Dedifferentiated amniotic fluid mesenchymal stem cell (primary cell): ENCODE measurements around the gene FBXO48.
A peak's percentile ranks its signal among the peaks of the same experiment; 100 is the strongest.
"Not testable (repeated sequence)": the region's sequence is repeated elsewhere in the genome, so short reads cannot be mapped to it uniquely, and the experiment has no call there.

ENCODE experiments used
- DNase-seq: peaks from one replicate; pipeline ENCODE4 v3.0.0-alpha.2; 2016; ENCODE audit errors: extremely low spot score

FBXO48 gene, protein sequence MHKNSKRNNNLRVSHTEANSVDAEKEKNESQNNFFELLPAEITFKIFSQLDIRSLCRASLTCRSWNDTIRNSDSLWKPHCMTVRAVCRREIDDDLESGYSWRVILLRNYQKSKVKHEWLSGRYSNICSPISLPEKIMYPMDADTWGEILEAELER

DNA sequence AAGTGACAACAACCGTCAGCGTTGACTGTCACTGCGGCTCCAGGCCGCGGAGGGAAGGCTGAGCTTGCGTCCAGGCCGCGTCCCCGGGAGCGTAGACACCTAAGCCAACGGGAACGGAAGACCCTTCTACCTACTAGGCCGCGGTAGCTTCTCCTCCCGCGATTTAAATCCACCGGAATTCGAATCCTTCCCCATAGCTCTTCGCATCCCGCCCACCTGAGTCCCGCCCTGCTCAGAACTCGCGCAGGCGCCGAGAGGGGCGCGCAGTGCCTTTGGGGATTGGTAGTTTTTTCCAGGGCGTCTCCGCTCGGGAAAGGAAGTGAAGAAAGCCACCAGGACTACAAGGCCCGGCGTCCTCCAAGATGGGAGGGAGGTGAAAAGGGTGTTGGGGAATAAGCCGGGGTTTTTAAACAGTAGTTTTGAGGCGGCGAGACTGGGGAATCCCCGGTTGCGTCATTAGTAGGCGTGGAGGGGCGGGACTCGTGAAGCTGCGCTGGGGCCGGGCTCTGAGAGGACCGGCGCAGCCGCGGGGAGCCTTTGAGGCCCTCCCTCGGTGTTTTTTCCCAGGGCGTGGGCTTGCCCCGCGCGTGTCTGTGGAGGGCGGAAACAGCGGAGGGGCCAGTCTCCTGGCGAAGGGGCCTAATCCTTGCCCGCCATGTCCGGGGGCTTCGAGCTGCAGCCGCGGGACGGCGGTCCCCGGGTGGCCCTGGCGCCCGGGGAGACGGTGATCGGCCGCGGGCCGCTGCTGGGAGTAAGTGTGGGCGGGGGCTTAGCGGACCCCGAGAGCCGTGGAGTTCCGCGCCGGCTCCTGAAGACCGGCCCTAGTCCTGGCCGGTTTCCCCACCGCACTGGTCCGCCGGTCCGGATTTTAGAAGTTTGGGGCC lies at the start of gene FBXO48, which contains the start of gene APLF:
Gene FBXO48 (minus strand): TSS at position 218 of the 884 bp plus-strand sequence. CDS start 2,149 bp downstream, outside the sequence.
Gene APLF (plus strand): TSS at position 509 of the 884 bp plus-strand sequence. CDS start 147 bp downstream, at position 656.
- DNase-seq, result peak; percentile 100

DNA sequence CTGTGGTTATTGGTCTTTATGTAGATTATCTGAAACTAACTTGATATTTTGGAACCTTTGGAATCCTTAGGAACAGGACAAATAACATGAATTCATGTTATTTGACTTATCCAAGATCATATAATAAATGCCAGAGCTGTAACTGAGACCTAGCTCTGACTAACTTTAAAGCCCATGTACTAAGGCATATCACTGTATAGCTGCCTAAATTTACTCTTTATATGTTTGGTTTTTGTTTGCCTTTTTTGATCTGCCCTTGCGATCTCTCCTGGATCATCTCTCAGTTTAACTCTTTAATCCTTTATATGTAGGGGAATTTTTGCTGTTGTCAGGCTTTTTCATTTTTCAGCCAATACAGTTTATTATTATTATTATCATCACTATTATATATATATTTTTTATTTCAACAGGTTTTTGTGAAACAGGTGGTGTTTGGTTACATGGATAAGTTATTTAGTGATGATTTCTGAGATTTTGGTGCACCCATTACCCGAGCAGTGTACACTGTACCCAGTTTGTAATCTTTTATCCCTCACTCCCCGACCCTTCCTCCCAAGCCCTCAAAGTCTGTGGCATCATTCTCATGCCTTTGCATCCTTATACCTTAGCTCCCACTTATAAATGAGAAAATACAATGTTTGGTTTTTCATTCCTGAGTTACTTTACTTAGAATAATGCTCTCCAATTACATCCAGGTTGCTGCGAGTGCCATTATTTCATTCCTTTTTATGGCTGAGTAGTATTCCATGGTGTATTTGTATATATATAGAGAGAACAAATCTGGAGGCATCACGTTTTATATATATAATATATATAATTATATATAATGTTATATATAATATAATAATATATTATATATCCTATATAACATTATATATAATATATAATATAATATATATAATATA lies 49.2 kb upstream of the FBXO48 start:
- no peak for DNase-seq

DNA sequence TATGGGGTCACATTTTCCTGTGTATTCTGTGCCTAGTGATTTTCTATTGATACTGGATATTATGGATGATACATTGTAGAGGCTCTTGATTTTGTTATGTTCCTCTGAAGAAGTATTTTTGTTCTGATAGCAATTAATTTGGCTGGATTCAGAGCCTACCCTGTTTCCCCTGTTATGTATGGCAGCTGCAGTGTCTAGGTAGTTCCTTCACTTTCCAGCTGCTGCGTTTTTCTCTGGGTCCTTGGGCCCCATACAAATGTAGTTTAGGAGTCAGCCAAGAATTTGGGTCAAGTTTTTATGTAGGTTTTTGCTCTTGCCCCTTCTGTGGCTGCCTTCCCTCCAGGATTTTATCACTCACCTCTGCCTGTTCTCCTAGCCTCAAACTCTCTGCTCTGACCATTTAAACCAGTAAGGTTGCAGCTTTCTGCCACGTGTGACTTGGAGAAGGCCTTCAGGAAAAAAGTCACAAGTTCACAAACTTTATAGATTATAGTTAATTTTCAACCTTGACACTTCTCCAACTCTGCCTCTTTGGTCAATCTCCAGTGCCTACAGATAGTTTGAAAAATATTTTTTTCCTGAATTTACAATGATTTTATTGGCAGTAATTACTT lies 47.3 kb upstream of the FBXO48 start:
- DNase-seq, result no peak

DNA sequence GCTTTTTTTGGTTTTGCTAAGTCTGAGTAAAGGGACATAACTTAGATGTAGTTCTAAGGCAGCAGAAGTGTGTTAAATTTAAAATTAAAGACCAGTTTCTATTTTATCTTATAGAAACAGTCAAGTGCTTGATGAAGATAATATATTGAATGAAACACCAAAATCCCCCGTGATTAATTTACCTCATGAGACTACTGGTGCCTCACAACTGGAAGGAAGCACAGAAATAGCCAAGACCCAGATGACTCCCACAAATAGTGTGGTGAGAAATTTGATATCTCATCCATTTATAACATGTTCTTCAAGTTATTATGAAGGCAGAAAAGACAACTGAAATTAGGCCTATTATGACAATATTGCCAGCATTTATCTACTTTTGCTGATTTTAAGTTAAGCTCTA lies 45.9 kb upstream of the FBXO48 start:
- DNase-seq, result no peak

DNA sequence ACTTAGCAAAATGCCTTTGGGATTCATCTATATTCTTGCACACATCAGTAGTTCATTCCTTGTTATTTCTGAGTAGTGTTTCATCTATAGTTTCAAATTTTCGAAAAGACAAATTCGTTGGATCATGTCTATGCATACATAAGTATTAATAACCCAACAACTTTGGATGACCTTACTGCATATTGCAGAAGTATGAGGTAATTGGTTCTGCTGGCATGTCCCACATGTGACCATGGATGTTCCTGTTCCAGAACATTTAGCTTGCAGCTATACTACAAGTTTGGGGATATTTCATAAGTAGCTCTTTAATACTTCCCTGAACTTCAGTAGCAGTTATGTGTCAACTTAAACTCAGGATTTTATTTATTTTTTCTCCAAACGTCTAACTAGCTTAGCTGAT lies 45.2 kb upstream of the FBXO48 start:
- no peak for DNase-seq

DNA sequence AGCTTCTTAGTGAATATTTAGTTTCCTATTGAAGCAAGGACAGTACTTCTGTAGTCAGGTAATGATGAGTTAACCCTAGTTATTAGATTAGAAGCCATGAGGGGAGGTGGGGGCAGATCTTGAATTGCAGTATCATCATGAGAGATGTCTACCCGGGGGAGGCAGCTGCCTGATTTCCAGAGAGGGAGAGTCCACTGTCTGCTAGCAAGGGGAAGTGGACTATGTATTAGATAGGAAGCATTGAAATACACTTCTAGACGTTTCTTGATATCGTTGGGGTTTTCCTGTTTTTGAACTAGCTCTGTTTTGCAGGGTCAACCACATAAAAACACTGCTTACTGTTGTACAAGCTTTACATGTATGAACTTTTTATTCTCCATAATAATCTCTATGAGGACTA lies 39.1 kb upstream of the FBXO48 start:
- no peak for DNase-seq

DNA sequence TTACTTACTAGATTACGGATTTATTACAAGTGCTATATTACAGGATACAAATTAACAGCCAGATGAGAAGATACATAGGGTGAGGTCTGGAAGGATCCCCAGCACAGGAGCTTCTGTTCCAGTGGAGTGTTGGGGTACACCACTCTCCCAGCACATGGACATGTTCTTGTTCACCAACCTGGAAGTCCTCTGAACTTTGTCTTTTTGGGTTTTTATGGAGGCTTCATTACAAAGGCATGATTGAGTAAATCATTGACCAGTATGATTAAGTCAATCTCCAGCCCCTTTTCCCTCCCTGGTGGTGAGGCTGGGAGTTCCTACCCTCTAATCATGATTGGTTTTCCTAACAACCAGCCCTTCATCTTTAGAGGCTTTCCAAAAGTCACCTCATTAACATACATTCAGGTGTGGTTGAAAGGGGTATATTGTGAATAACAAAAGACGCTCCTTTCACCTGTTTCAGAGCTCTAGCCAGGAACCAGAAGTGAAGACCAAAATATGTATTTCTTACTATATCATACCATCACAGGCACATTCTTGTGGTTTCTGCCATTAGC lies 38.6 kb upstream of the FBXO48 start:
- DNase-seq, result no peak

DNA sequence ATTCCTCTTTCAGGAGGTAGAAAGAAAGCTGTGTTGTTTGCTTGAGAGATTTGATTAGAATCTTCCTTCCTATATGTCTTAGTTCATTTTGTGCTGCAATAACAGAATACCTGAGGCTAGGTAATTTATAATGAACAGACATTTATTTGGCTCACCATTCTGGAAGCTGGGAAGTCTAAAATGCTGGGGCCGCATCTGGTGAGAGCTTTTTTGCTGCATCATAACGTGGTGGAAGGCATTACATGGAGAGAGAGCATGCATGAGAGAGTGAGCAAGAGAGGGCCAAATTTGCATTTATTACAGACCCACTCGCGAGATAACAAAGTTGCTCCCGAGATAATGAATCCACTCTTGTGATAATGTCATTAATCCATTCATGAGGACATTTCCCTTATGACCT lies 34.7 kb upstream of the FBXO48 start:
- DNase-seq, result no peak

DNA sequence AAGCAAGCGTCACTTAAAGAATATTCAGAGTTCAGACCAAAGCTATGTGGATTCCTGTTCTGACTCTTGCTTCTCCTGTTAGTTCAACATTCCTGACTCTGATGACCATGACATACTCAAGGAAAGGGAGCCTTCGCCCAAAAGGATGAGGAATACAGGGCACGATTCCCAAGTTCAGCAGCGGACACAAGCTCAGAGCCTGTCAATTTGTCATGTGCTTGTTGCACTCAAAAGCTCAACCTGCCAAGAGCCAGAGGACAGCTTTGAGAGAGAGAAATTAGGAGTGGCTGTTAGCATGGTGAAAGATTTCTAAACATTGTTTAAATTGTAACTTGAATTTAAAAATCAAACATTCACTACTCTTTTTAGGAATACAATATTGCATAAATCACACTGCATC lies 33.6 kb upstream of the FBXO48 start:
- no peak for DNase-seq

DNA sequence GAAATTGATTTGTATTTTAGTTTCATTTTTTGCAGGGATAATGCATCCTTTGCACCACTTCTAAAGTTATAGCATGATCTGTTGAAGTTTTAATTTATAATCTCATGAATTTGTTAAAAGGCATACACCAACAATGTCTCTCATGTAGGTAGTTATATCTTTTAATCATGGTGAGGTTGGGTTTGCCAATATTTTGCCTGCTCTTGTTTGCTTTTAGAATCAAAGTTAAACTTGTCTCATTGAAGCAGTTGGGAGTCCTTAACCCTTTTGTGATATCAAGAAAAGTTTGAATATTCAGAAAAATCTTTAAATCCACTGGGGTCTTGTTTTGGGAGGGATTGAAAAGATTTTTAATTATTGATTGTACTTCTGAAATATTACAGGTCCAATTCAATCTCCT lies 32.0 kb upstream of the FBXO48 start:
- no peak for DNase-seq

DNA sequence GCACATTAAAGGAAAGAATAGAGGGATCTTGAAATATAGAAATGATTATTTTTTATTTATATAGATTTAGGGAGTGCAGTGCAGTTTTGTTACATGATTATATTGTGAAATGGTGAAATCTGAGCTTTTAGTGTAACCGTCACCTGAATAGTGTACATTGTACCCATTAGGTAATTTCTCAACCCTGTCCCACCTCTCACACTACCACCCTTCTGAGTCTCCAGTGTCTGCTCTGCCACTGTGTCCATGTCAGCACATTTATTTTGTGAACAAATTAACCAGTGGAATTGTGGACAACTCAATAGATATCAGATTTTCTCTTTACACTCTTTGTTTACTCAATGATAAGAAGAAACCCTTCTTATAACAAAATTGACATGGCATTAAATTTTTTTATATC lies 24.5 kb upstream of the FBXO48 start:
- no peak for DNase-seq

DNA sequence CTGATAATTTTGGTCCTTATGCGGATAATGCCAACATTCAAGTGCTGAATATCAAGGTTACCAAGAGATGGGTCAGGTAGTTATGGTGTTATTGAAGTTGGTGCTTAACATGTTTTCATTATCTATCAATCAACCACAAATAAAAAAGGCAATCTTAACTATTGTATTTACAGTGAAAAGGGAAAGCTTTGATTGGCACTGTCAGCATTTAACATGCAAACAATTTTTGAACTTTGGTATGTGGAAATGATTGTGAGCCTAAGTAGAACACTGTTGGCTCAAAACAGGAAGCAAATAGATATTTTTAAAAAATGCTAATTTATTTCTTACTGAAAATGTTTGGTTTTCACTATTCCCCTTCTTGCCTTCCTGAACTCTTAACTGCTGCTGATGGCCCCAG lies 22.2 kb upstream of the FBXO48 start:
- DNase-seq, result no peak

DNA sequence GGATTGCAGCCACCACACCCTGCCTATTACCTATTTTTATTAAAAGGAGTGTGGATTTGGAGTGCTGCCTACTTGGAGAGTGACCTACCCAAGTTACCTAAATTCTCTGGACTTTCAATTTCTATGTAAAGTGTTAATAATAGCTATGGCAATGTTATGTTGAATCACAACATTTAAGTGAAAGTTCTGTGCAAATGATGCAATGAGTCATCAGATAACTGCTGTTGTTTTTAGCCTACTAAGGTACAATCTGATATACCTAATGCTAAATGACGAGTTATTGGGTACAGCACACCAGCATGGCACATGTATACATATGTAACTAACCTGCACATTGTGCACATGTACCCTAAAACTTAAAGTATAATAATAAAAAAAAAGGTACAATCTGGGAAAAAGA lies 21.5 kb upstream of the FBXO48 start:
- DNase-seq, result not testable (repeated sequence)

DNA sequence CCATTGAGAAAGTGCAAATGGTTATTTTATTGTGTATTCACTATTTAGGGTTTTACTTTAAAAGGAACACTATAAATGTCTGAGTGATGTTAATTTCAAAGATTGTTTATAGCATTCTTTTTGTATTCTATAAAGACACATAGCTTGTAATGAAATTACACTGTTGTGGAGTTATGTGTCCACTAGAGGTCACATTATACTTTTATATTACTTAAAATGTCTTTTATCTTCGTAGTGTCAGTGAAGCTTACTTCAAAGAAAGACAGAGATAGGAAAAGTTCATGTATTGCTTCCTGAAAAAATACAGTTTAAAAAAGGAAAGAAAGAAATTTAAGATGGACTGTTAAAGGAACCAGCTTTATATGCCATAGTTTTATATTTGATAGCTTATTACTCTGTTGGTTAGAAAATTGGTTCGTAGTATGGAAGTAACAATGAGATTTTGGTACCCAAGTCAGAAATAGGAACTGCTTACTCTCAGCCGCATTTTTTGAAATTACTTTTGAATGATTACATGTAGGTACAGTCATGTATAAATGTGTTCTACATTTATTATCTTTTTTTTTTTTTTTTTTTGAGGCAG lies 20.8 kb upstream of the FBXO48 start:
- peak; percentile 25 for DNase-seq

DNA sequence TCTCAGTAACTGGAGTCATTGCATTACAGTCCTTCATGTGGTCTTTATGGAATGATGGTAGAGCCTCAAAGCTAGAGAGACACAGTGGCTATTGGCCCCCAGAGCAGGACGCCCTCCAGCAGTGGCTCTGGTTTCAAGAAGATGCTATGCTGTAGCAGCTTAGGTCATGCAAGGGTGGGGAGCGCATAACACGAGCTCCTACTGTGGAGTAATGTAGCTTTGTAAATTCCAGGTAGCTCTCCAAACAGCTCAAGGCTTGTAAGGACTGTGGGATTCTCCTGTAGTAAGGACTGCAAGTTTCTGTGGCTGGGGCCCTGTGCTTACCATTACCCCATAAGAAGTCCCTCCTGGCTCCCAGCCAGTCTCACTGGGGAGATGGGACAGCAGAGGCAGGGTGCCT lies 15.9 kb upstream of the FBXO48 start:
- DNase-seq, result no peak

DNA sequence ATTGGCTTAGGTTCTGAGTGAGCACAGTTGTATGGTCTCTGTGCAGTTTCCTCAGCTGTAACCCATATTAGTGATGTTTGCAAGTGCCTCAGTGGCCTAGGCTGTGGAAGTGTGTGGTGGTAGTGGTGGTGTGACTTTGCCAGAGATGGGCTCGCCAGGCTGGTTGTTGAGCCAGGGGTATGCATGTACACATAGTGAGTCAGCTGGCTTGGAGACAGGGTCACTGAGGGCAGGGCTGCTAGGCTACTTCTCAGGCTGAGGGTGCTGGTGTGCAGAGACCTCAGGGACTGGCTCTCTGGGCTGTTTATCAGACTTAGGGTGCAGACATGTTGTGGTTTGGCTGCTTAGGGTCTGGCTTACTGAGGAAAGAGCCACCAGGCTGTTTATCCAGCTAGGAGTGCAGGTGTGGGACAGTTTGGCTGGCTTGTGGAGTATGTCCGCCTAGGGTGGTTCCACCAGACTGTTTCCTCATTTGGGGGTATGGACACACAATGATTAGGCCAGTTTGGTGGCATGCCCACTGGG lies 15.3 kb upstream of the FBXO48 start:
- no peak for DNase-seq

DNA sequence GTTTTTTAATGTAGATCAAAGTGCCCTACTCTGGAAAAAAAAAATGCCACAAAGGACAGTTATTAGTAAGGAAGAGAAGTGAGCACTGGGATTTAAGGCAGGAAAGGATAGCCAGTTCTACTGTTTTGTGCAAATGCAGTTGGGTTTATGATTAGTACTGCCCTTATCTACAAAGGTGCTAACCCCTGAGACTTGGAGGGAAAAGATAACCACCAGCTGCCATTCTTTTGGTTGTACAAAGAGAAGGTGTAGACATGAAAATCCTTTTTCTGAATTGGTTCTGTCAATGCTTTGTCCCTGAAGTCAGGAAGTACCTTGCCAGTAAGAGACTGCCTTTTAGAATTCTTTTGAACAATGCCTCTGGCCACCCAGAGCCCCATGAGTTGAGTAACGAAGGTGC lies 11.6 kb upstream of the FBXO48 start:
- DNase-seq, result no peak

DNA sequence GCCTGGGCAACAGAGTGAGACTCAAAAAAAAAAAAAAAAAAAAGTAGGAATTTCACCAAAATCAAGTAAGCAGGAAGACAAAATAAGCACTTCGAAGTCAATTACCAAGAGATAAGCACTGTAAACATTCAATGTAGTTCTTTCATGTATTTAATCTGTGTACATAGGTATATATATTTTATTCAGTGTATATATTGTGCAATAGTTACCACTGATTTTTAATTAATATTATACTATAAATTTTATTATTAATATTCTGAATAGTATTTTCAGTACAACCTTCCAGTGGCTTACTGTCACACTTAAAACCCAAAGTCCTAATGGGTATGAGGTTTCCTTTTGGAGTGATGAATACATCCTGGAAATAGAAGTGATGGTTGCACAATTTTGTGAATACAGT lies 9.4 kb upstream of the FBXO48 start:
- DNase-seq, result no peak

DNA sequence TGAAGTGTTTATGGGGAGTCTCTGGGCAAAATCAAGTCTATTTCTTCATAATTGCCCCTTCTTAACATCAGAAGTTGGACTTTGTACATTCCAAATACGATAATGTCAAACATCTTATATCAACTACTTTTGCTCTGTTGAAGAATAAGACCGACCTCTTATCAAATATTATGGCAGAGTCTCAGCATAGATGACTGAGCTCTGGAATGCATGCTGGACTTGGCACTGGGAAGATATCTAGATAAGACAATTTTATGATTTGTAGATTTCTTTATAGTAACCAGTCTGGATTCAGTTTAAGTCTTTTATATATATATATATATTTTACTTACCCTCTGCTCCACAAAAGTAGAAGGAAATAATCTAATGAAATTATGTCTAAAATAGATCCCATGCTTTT lies 8.5 kb upstream of the FBXO48 start:
- no peak for DNase-seq

DNA sequence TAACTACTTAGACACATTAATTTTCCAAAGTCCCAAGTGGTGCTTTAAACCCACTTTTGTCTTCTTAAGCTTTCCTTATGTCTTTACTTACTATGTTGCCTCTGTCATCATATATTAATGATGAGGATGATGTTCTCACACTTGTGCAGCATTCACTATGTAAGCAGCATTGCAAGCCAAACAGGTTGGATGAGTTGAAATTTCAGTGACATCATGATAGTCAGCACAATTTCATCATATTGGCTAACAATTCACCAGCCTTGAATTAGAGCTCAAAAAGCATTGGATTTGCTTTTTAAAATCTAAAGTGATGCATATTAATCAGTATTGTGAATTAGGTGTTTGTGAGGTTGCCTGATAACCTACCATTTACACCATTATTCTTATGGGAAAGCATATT lies 8.0 kb upstream of the FBXO48 start:
- DNase-seq, result no peak
